ENCODE measurements around the gene SINHCAF.
"Not testable (repeated sequence)": the region's sequence is repeated elsewhere in the genome, so short reads cannot be mapped to it uniquely, and the experiment has no call there.

Gene SINHCAF

DNA sequence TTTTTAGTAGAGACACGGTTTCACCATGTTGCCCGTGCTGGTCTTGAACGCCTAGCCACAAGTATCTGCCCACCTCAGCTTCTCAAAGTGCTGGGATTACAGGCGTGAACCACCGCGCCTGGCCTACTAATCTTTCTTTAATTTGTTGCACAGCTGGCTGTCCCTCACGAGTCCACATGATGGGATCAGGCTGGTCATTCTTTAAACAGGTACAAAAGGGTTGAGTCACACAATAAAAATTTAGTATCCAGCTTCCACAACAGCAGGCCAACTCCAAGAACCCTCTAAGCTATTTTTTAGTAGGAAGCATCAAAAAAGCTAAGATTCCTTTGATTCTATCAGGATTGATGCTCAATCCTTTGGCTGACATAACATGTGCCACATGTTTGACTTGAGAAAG is 17.8 kb downstream of the SINHCAF start:
- no peak for DNase-seq (ENCODE audit: low read depth in 2 of 2)

DNA sequence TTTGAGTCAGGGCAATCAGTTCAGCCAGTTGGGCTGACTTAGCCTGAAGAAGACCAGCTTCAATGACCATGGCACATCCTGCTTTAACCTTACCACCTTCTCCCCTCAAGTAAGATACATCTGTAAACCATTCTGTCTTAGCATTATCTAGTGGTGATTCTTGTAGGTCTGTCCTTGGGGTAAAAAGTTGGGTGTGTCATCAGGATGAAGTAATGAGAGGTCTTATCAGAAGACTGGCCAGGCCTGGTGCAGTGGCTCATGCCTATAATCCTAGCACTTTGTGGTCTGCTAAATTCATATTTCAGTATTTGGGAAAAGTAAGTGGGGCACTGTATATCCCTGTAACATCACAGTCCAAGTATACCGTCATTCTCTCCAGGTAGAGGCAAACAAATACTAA is 19.1 kb downstream of the SINHCAF start:
- DNase-seq (ENCODE audit: low read depth in 2 of 2) = no peak

DNA sequence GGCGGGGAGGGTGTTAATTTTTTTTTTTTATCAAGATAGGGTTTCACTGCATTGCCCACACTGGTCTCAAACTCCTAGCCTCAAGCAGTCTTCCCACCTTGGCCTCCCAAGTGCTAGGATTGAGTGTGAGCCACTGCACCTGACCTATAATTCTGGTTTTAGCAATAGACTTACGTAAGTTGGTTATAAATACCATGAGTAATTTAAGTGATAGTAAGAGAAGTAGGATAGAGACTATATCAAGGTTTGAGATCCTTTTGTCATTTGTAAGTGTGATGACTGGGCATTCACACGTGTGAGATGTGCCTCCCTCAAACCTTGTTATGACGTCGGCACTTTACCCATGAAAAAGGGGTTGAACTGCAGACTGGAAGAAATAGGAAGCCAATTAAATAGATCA is 22.5 kb downstream of the SINHCAF start:
- no peak for DNase-seq (ENCODE audit: low read depth in 2 of 2)

DNA sequence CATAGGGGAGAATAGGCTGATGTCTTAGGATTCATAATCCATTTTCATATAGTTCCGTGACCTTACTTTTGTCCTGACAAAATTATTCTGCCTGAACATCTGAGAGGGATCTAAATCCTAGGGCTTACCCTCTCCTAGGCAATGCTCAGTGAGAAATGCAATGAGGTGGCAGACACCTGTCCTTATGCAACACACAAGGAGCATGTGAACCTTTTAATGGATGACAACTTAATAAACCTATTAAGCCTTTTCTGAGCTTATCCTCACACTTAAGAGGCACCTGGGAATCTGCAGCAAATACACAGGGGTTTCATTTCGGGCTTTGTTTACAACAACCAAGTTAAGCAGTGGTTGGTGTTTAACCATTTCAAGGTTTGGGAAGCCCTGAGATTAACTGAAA is 24.6 kb downstream of the SINHCAF start:
- no peak for DNase-seq (ENCODE audit: low read depth in 2 of 2)

DNA sequence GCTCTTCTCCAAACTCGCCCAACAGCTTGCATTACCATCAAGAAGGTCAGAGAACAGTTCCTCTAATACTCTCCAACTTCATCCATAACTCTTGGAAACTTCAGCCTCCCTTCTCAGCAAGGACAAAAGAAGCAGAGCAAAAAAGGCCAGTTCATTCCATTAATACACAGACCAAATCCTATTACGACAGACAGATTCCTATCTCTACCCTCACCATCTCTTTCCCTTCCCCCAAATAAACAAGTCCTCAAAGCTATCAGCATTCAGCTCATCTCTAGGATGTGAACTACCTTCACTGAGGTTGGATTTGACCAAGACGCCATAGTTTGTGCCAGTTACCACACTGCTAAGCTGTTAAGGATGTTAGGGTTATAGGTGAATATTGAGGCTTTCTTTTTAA is 25.2 kb downstream of the SINHCAF start:
- no peak for DNase-seq (ENCODE audit: low read depth in 2 of 2)

DNA sequence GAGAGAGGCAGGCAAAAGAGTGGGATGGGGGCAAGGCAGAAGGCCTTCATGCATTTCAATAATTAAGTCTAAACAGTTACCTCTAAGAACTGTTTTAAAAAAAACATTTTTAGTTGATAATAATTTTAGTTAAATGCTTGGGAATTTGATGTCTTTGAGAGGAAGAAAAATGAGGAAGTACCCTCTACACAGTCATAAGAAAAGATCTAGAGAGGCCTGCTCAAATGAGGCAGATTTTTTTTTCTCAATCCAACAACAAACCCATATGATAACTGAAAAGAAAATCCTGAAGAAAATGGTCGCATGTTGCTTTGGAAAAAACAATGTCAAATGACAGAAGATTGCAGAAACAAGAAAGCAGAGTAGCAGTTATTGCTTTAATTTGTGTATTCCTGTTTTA is 25.6 kb downstream of the SINHCAF start:
- DNase-seq (ENCODE audit: low read depth in 2 of 2) = no peak

DNA sequence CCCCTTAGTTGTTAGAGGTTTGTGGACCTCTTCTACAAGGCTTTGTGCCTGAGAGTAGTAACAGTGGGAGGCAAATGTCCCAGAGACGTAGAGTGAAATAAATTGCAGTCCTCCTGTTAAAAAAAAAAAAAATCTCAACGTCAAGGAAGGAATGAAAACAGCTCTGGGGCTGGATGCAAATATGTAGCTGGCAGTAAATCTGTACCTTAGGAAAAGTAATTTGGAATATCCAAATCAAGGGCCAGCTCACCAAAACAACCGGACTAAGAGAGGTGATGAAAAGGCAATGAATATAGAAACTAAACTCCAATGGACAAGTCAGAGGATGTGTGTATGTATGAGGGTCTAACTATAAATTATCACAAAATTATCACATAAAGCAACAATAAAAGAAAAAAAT is 27.0 kb downstream of the SINHCAF start:
- no peak for DNase-seq (ENCODE audit: low read depth in 2 of 2)

DNA sequence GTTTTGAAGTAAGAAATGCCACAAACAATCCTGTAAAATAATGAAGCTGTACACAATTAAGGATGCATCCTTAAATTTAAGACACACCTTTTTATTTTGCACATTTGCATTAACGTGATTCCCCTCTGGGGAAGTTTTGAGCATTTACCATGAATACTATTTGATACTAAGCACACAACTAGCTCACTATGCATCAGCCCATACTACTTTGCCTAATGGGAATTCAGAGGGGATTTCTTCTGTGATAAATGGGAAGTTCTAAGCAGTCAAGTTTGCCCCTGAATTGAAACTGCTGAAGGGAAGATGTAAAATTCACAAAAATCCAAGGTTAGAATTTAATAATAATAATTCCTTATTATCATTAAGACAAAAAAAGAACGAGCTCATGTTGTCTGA is 27.4 kb downstream of the SINHCAF start:
- DNase-seq (ENCODE audit: low read depth in 2 of 2) = no peak

DNA sequence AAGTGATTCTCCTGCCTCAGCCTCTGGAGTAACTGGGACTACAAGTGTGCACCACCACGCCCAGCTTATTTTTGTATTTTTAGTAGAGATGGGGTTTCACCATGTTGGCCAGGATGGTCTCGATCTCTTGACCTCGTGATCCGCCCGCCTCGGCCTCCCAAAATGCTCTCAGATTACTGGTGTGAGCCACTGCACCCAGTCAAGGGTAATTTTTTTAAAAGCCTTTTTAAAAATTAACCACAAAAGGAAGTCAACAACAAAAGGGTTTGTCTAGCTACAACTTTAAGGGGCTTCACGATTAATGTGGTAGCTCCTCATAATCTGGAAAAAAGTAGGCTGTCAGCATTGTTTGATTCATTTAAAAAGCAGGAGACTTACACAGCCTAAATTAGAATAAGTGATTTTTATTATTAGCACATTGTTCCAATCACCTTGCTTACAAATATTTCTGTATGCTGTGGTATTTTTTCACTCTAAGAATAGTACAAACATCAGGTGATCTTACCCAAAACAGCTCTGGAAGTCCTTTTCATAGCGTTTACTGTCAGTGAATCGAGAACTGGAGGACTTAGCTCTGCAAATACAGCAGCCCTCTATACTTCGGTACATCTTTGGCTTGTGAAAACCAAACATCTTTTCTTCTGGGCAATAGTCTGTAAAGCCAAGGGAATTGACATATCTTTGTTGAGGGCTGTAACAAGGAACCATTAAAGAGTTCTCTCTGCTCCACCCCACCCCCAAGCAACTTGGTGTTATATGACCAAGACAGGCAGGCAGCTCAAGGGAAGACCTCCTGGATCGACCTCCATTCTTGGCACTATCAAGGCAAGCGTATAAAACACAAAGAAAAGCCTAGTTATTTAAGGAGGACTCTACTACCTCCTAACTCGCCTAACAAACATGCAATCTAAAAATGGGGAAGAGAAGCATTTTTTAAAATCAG is 28.1 kb downstream of the SINHCAF start:
- no peak for DNase-seq (ENCODE audit: low read depth in 2 of 2)

DNA sequence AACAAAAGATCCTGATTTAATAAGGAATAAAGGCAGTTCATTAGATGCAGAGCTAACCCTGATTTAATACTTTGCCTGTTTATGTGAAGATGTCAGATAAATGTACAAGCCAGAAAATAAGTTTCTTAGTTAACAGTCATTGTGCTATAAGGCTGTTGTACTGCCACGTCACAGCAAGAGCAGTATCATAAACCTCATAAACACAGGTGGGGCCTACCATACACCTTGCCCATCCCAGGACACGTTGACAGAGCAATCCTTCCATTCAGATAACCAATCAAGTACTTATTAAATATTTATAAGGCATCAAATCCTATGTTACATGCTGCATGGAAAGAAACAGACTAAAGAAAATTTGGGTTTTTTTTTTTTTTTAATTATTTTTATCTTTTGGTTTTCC is 36.5 kb downstream of the SINHCAF start:
- DNase-seq (ENCODE audit: low read depth in 2 of 2) = no peak

DNA sequence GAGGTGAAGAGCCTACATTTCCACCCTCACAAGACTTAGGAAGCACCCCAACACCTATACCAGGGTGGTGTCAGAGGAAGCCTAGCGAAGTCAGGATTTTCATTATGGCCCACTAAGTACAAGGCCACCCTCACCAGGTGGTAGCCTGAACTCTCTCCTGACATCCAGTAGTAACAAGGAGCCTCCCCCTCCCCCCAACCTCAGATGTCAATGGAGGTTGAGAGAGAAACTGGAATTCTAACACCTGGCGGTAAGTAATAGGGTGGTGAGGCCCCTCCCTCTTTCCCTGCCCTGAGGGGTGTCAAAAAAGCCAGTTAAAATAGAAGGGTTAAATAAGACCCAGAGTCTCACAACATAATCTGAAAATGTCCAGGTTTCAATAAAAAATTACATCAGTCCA is 37.6 kb downstream of the SINHCAF start:
- no peak for DNase-seq (ENCODE audit: low read depth in 2 of 2)

DNA sequence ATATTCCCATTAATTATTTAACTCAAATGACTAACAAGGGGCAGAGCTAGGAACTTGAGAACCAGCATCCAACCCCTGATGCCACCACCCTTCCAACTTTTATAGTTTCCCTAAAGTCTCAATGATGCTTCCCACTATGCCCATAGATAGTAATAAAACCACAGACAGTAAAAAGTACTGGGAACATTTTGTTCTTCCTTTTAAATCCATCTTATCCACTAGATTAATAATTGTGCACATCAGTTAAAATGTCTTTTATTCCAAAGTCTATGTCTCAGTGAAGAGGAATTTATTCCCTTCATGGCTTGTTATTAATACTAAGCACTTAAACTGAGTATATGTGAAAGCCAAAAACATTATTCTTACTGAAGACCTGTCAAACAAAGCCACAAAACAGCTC is 45.8 kb downstream of the SINHCAF start:
- DNase-seq (ENCODE audit: low read depth in 2 of 2) = no peak

DNA sequence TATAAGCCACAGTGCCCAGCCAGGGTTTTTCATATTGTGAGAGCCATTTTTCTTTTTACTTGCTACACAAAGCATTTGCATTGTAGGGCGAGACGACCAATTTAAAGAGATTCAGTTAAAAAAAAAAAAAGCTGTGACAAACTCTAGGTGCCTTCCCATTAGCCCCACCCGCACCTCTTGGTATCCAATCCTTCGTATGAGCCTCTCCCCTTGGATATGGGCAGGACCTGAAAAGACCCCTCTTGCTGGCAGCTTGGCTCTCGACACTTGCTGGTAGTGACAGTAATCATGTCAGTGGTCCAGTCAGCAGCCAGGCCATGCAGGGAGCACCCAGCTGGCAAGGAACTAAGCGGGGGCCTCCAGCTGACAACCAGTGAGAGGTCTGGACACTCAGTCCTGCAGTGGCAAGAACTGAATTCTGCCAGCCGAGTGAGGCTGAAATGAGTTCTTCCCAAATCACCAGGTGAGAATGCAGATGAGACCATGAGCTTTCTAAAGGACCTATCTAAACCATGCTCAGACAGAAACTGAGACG is 46.5 kb downstream of the SINHCAF start:
- DNase-seq (ENCODE audit: low read depth in 2 of 2) = no peak

DNA sequence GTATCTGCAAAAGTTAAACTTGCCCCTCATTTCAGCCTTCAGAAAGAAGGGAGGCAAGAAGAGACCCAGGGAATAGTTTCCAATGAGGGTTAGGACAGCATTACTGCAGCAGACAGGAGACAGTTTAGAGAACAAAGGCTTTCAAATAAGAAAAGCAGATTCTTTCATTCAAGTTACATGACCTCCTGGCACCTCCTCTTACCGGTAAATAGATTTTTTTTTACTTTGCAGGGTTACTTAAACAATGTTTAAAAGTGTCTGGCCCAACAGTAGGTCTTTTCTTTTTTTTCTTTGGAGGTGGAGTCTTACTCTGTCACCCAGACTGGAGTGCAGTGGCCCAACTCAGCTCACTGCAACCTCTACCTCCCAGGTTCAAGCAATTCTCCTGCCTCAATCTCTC is 47.1 kb downstream of the SINHCAF start:
- no peak for DNase-seq (ENCODE audit: low read depth in 2 of 2)

DNA sequence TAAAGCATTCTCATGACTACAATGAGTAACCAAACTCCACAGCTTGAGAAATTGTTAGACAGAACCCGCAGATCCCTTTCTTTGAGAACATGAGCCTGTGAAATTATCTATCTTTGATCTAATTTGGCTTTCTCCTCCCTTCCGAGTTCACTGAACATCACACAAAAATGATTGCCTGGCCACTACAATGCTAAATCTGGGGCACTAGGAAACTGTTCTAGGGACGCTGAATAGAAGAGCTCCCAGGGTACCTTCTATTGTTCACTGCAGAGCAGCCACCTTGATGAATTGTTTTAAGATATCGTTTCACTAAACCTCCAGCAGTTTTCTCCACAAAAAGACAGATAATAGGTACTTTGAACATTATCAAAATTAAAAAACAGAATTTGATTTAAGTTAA is 47.5 kb downstream of the SINHCAF start:
- no peak for DNase-seq (ENCODE audit: low read depth in 2 of 2)

DNA sequence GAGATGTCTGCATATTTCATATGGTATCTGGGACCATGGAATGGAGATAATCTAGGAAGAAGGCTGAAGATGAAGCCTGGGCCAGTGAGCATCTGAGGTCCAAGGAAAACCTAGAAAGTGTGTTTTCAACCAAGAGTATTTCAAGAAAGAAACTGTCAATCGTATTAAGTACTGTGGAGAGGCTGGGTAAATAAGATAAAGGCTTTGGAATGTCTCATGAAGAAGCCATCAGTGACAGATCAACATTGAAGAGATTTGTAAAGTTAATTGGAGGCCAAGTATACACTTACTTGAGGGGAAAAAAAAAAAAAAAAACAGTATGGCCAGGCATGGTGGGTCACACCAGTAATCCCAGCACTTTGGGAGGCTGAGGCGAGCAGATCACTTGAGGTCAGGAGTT is 48.9 kb downstream of the SINHCAF start:
- no peak for DNase-seq (ENCODE audit: low read depth in 2 of 2)

DNA sequence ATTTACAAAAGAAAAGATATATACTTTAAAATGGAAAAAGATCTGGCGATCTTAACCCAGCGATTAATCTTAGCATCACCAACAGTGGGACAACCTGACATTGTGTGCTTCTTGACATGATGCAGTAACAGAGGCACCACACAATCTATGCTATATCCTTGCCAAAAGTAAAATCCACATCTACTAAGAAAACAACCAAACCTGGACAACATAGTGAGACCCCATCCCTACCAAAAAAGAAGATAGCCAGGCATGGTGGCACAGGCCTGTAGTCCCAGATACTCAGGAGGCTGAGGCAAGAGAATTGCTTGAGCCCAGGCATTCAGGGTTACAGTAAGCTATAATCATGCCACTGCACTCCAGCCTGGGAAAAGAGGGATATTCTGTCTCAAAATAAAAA is 50.5 kb downstream of the SINHCAF start:
- no peak for DNase-seq (ENCODE audit: low read depth in 2 of 2)

DNA sequence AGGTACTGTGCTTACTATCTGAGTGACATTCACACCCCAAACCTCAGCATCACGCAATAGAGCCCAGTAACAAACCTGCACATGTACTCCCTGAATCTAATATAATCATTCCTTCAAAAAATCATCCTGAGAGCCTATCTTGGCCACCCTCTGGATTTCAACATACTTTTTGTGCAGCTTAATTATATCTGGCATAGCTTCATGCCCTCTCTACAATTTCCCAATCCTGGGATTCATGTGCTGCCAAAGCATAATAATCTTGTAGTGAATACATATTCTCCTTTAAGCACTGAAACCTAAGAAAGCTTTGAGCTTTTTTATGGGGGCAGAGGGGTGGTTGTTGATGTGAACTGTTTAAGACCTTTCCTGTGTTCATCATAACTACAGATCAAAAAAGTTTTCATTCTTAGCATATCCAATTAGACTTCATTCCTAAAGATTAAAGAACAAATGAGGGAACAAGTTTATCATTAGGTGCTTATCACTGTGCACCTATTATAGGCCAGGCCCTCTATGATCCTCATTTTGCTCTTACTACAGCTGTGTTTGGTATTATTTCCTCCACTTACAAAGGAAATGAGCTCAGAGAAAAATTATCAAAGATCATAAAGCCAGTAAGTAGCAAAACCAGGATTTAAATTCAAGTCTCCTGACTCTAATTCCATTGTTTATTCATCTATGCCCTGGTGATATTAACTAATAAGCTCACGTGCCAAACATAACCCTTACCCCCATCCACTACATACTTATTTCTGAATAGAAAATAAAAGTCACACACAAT is 51.2 kb downstream of the SINHCAF start:
- DNase-seq (ENCODE audit: low read depth in 2 of 2) = no peak

DNA sequence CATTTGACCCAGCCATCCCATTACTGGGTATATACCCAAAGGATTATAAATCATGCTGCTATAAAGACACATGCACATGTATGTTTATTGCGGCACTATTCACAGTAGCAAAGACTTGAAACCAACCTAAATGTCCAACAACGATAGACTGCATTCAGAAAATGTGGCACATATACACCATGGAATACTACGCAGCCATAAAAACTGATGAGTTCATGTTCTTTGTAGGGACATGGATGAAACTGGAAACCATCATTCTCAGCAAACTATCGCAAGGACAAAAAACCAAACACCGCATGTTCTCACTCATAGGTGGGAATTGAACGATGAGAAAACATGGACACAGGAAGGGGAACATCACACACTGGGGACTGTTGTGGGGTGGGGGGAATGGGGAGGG is 52.2 kb downstream of the SINHCAF start:
- DNase-seq (ENCODE audit: low read depth in 2 of 2) = not testable (repeated sequence)

DNA sequence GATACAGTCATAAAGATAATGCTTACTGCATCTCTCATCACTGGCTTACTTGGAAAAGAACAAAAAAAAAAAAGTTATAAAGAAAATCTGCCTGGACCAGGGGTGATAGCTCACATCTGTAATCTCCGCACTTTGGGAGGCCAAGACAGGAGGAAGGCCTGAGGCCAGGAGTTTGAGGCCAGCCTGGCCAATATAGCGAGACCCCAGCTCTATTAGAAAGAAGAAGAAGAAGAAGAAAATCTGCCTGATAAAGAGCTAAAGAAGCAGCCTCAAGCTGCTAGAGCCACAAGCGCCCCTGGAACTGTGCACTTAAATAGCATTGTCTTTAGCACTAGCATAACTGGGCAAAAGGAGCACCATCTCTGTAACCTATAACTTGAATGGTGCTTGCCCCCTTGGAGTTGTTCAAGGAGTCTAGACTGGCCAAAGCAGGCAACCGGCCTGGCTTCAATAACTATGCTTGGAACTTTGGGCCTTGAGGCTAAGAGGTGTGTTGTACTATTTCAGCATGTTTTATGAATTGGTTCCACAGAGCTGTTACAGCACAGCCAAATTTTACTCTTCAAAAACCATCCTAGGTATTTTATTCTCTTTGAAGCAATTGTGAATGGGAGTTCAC is 53.2 kb downstream of the SINHCAF start:
- DNase-seq (ENCODE audit: low read depth in 2 of 2) = no peak

DNA sequence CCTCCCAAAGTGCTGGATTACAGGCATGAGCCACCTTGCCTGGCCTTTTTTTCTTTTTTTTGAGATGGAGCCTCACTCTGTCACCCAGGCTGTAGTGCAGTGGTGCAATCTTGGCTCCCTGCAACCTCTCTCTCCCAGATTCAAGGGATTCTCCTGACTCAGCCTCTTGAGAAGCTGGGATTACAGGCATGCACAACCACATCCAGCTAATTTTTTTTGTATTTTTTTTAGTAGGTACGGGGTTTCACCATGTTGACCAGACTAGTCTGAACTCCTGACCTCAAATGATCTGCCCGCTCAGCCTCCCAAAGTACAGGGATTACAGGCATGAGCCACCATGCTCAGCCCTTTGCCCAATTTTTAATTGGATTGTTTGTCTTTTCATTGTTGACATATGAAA is 58.0 kb downstream of the SINHCAF start:
- no peak for DNase-seq (ENCODE audit: low read depth in 2 of 2)

DNA sequence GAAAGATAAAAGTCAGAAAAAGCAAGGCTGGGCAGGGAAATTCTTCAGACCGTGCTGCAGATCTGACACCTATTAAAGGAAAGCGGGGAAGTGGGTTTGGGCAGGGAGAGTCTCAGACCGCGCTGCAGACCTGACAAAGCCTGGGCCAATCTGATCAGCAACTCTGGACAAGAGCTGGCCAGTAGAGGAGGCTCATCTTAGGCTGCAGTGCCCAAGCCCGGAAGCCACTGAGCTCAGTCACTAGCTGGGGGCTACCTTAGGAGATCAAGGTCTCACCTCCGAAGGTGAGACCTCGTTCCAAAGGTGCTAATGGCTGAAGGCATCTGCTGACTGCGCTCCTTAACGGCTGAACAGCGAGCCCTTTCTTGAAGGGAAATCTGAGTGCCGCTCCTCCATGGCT is 60.2 kb downstream of the SINHCAF start:
- DNase-seq (ENCODE audit: low read depth in 2 of 2) = no peak

All from stimulated activated CD8-positive, alpha-beta memory T cell treated with anti-CD3 and anti-CD28 coated beads, Interleukin-15, amount 100 ng/mL, for 48 hours (primary cell).